PFSK-1 (cell line): ENCODE results near the gene GRK3.

ENCODE experiments used
- FOXP2 ChIP-seq: optimal IDR thresholded peaks from 2 replicates; pipeline ENCODE3; 2011; ENCODE audit warnings: borderline replicate concordance, control low read depth, inconsistent platforms; ENCODE audit not compliant: insufficient read depth; ENCODE audit errors: extremely low read length, extremely low read depth
- POLR2AphosphoS5 ChIP-seq: IDR thresholded peaks from 2 replicates; pipeline ENCODE4 v1.6.1; 2012; ENCODE audit warnings: low read depth, mild to moderate bottlenecking, control low read depth, low read length, moderate library complexity
- SIN3A ChIP-seq: IDR thresholded peaks from 2 replicates; pipeline ENCODE4 v1.6.1; 2012; ENCODE audit warnings: mild to moderate bottlenecking, low read length, moderate library complexity, borderline replicate concordance; ENCODE audit not compliant: insufficient read depth
- TAF1 ChIP-seq: IDR thresholded peaks from 2 replicates; pipeline ENCODE4 v1.6.1; 2012; ENCODE audit warnings: low read length, control low read depth, borderline replicate concordance; ENCODE audit not compliant: insufficient read depth
- TF ChIP-seq, protein P1 (sequence below), 2 experiments: IDR thresholded peaks; 2 replicates each; pipeline versions ENCODE4 v1.6.1 to v1.8.0; 2011 to 2012; ENCODE audit warnings: low read depth in 2 of 2, low read length in 2 of 2, control low read depth in 1 of 2, inconsistent platforms in 1 of 2, mild to moderate bottlenecking in 1 of 2, moderate library complexity in 1 of 2; ENCODE audit not compliant: insufficient read depth in 1 of 2

GRK3 gene

GRCh38 chr22:25742918-25743708 lies 178.6 kb downstream of the GRK3 start:
- no peak for TF ChIP-seq FOXP2
- no peak for TF ChIP-seq TAF1
- TF ChIP-seq POLR2AphosphoS5 = no peak
- no peak for TF ChIP-seq SIN3A
- TF ChIP-seq, protein P1, sequence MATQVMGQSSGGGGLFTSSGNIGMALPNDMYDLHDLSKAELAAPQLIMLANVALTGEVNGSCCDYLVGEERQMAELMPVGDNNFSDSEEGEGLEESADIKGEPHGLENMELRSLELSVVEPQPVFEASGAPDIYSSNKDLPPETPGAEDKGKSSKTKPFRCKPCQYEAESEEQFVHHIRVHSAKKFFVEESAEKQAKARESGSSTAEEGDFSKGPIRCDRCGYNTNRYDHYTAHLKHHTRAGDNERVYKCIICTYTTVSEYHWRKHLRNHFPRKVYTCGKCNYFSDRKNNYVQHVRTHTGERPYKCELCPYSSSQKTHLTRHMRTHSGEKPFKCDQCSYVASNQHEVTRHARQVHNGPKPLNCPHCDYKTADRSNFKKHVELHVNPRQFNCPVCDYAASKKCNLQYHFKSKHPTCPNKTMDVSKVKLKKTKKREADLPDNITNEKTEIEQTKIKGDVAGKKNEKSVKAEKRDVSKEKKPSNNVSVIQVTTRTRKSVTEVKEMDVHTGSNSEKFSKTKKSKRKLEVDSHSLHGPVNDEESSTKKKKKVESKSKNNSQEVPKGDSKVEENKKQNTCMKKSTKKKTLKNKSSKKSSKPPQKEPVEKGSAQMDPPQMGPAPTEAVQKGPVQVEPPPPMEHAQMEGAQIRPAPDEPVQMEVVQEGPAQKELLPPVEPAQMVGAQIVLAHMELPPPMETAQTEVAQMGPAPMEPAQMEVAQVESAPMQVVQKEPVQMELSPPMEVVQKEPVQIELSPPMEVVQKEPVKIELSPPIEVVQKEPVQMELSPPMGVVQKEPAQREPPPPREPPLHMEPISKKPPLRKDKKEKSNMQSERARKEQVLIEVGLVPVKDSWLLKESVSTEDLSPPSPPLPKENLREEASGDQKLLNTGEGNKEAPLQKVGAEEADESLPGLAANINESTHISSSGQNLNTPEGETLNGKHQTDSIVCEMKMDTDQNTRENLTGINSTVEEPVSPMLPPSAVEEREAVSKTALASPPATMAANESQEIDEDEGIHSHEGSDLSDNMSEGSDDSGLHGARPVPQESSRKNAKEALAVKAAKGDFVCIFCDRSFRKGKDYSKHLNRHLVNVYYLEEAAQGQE (IDR thresholded peaks at IDR 0.05; ENCODE audit: insufficient read depth in 1 of 2, low read depth in 2 of 2, low read length in 2 of 2) = no peak

DNA sequence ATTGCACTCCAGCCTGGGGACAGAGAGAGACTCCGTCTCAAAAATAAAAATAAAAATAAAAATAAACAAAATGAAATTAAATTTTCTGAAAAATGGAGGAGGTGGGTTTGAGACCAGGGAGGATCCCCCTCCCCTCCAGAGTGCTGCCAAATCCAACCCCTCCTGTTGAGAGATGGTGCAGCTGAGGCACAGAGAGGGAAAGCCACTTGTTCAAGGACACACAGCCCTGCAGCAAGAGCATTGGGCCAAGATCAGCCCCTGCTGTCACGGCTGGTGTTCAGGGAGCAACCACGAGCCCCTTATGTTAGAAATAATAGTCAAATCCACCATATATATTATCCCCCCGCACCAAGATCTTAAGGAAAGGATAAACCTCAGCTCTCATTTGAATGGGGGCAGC lies 180.2 kb downstream of the GRK3 start:
- TF ChIP-seq TAF1 = no peak
- TF ChIP-seq POLR2AphosphoS5 = no peak
- TF ChIP-seq SIN3A = no peak
- TF ChIP-seq, protein P1 (IDR thresholded peaks at IDR 0.05; ENCODE audit: insufficient read depth in 1 of 2, low read depth in 2 of 2, low read length in 2 of 2) = no peak
- no peak for TF ChIP-seq FOXP2

- no peak for TF ChIP-seq TAF1
- TF ChIP-seq FOXP2 = no peak
- TF ChIP-seq SIN3A = no peak
- TF ChIP-seq, protein P1 (IDR thresholded peaks at IDR 0.05; ENCODE audit: insufficient read depth in 1 of 2, low read depth in 2 of 2, low read length in 2 of 2) = no peak
- TF ChIP-seq POLR2AphosphoS5 = no peak
Measured at GRCh38 chr22:25745341-25746011, 181.0 kb downstream of the GRK3 start.

GRCh38 chr22:25746012-25746373 lies 181.5 kb downstream of the GRK3 start:
- TF ChIP-seq TAF1 (no peak), FOXP2 (no peak), SIN3A (no peak), POLR2AphosphoS5 (no peak)
- TF ChIP-seq, protein P1 (IDR thresholded peaks at IDR 0.05; ENCODE audit: insufficient read depth in 1 of 2, low read depth in 2 of 2, low read length in 2 of 2) = no peak
